GM19328 (cell line): Measurements from ENCODE around the gene CYYR1.
"Not testable (repeated sequence)": the region's sequence is repeated elsewhere in the genome, so short reads cannot be mapped to it uniquely, and the experiment has no call there.

Experiments used
- ATAC-seq: cut with Tn5 transposase; IDR thresholded peaks from one replicate; pipeline ENCODE4 v1.9.1; 2021; ENCODE audit warnings: mild to moderate bottlenecking, moderate library complexity; ENCODE audit not compliant: unreplicated experiment

CYYR1 gene

GRCh38 chr21:26491663-26492062 lies 81.4 kb downstream of the CYYR1 start:
- no peak for ATAC-seq

- ATAC-seq, result no peak
Measured at GRCh38 chr21:26490771-26491170, 82.3 kb downstream of the CYYR1 start.

- ATAC-seq, result no peak
Measured at GRCh38 chr21:26489781-26490180, 83.3 kb downstream of the CYYR1 start.

- no peak for ATAC-seq
Measured at GRCh38 chr21:26487981-26488480, 85.1 kb downstream of the CYYR1 start.

GRCh38 chr21:26473471-26473870 lies 99.6 kb downstream of the CYYR1 start:
- no peak for ATAC-seq

GRCh38 chr21:26471099-26471471 lies 102.0 kb downstream of the CYYR1 start:
- no peak for ATAC-seq

- ATAC-seq, result no peak
Measured at GRCh38 chr21:26470351-26471098, 102.6 kb downstream of the CYYR1 start.

- ATAC-seq, result no peak
Measured at GRCh38 chr21:26469789-26470188, 103.3 kb downstream of the CYYR1 start.

GRCh38 chr21:26465916-26466315 lies 107.2 kb downstream of the CYYR1 start:
- ATAC-seq, result no peak

- ATAC-seq, result no peak
Measured at GRCh38 chr21:26461500-26461899, 111.6 kb downstream of the CYYR1 start.

- ATAC-seq, result no peak
Measured at GRCh38 chr21:26460621-26461020, 112.5 kb downstream of the CYYR1 start.

- ATAC-seq, result not testable (repeated sequence)
Measured at GRCh38 chr21:26458854-26459253, 114.2 kb downstream of the CYYR1 start.

GRCh38 chr21:26457817-26458216 lies 115.3 kb downstream of the CYYR1 start:
- no peak for ATAC-seq

GRCh38 chr21:26453267-26453666 lies 119.8 kb downstream of the CYYR1 start:
- no peak for ATAC-seq

- ATAC-seq, result no peak
Measured at GRCh38 chr21:26451081-26451740, 121.9 kb downstream of the CYYR1 start.

- ATAC-seq, result no peak
Measured at GRCh38 chr21:26449161-26449560, 123.9 kb downstream of the CYYR1 start.

- ATAC-seq, result no peak
Measured at GRCh38 chr21:26448751-26449150, 124.3 kb downstream of the CYYR1 start.

- no peak for ATAC-seq
Measured at GRCh38 chr21:26447932-26448475, 125.1 kb downstream of the CYYR1 start.

- no peak for ATAC-seq
Measured at GRCh38 chr21:26445440-26445839, 127.6 kb downstream of the CYYR1 start.

GRCh38 chr21:26444646-26445045 lies 128.4 kb downstream of the CYYR1 start:
- ATAC-seq, result no peak

- no peak for ATAC-seq
Measured at GRCh38 chr21:26443867-26444266, 129.2 kb downstream of the CYYR1 start.

- ATAC-seq, result no peak
Measured at GRCh38 chr21:26443291-26443690, 129.8 kb downstream of the CYYR1 start.
